A172 (cell line): ENCODE measurements around the gene BAHCC1. TPM values are rescaled to one million over a fixed set of nuclear protein-coding genes. Genes with fewer than 3 reads are reported as not detected.
"Not testable (repeated sequence)": the region's sequence is repeated elsewhere in the genome, so short reads cannot be mapped to it uniquely, and the experiment has no call there.

Experiments used
- DNase-seq: peaks from one replicate; pipeline ENCODE4 v3.0.0-alpha.2; 2015; ENCODE audit warnings: low spot score
- total RNA-seq: library from RNA; depleted of rRNA; stranded (reverse); fragments of >200 nt; shearing (Covaris generic); gene quantifications from 2 replicates; pipeline ENCODE4 v1.2.3, GENCODE V29; 2014

Gene BAHCC1
- total RNA-seq, 1 experiment from 2014 or later, result 0.95 TPM

DNA sequence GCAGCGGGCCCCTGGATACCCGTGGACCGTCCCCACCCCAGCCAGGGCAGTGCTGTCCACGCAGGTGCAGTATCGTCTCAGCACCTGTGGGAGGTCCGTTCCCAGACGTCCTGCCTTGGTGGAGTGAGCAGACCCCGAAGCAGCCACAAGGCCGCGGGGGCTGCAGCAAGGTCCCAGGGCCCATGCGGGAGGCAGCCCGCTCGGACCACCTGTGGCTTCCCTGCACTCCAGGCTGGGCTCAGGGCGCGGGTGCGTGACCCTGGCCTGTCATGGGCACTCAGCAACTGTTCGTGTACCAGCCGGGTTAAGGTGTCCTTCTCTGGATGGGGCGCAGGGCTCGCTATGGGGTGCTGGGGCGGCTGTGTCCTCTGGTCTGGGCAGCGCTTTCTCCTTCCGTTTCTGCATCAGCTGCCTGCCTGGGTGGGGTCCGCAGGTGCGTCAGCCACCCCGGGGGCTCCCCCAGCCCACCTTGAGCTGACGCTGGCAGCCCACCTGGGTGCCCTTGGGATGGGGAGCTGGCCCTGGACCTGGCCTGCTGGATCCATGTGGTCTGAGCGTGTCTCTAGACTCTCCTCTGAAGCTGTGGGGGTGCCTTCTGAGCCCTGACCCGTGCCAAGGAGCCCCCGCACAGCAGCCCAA is 18.4 kb downstream of the BAHCC1 start:
- DNase-seq, result no peak

DNA sequence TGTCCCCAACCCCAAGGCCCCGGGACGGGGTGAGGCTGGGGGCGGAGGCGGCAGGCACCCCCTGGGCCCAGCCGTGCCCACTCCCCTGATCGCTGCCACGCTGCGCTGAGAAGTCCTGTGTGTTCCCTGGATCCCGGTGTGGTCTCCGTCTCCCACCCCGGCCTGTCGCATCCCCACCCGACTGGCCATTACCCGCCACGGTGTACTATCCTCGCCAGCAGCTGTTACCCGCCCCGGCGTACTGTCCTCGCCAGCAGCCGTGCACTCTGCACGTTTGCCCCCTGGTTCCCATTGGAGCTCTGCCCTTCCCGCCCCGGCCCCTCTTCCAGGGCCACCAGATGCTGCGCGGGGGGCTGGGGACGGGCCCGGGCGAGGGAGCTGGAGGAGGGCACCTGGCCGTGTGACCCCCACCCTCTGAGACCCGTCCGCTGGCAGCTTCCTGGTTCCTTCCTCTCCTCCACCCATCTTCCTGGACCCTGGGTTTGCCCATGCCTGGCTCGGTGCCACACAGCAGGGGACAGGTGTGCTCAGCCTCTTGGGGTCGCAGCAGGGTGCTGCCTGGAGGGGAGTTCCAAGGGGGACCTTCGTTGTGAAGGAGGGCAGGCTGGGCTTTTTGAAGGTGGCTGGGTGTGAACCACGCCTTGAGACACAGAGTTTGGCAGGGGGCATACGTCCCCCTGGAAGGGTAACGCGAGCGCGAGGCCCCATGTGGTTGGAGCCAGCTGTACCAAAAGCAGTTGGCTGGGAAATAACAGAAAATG is 19.7 kb downstream of the BAHCC1 start:
- DNase-seq, result no peak

DNA sequence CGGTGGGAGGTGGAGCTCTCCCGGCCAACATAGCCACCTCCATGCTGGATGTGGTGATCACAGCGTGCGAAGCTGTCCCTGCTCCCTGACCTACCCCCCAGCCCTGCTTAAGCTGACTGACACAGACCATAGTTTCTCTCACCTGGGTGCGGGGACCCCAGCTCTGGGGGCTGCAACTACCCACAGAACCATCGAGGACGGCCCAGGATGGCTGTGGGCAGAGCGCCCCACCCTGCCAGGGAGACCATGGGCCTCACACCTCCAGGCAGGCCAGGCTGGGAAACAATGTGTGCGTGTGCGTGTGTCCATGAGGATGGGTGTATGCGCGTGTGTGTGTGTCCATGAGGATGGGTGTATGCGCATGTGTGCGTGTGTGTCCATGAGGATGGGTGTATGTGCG is 20.4 kb downstream of the BAHCC1 start:
- DNase-seq, result no peak

DNA sequence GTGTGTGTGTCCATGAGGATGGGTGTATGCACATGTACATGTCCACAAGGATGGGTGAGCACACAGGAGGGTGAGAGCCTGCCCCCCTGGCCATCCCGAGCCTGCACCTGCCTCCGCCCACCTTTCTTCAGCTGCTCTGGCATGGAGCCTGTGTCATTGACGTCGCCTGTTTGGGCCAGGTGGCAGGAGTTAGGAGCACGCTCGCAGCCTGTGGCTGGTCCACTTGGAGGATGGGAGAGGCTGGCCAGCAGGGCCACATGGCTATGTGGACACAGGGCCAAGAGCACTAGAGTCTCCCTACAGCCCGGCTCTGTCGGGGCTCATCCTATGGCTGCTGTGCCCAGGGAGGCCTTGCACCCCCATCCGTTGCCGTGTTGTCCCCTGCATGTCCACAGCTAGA is 21.4 kb downstream of the BAHCC1 start:
- no peak for DNase-seq

DNA sequence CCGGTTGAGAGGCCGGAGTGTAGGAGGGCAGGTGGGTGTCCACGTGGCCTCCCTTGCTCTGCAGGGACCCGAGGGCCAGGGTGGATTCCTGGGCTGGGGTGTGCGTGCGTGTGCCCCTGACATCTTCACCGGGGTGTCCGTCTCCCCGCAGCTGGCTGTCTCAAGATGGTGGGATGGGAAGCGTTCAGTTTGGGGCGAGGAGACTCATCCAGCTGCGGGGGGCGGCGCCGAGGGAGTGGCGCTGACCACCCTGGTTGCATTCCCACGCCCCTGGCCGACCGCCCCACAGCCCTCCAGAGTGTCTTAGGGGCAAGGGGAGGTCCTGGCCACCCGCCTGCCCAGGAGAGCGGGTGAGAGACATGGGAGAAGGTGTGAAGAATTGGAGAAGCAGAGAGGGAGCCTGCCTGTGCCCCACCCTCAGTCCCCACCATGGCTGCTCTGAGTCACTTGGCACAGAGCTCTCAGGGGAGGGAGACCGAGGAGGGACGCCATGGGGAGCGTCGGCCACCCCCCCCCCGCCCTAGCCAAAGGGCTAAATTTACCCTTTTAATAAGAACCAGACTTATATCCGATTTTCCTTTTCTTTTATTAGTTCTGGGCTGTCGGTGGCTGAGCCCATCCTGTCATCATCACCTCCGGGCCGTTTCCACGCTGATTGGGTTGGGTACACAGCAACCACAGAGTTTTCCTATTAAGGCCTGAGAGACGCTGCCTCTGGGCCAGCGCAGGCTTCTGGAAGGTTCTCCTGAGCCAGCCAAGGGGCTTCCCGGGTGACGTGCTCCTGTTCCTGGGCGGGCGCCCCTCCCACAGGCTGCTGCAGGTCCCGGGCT is 22.0 kb downstream of the BAHCC1 start:
- DNase-seq, result peak; percentile 75

DNA sequence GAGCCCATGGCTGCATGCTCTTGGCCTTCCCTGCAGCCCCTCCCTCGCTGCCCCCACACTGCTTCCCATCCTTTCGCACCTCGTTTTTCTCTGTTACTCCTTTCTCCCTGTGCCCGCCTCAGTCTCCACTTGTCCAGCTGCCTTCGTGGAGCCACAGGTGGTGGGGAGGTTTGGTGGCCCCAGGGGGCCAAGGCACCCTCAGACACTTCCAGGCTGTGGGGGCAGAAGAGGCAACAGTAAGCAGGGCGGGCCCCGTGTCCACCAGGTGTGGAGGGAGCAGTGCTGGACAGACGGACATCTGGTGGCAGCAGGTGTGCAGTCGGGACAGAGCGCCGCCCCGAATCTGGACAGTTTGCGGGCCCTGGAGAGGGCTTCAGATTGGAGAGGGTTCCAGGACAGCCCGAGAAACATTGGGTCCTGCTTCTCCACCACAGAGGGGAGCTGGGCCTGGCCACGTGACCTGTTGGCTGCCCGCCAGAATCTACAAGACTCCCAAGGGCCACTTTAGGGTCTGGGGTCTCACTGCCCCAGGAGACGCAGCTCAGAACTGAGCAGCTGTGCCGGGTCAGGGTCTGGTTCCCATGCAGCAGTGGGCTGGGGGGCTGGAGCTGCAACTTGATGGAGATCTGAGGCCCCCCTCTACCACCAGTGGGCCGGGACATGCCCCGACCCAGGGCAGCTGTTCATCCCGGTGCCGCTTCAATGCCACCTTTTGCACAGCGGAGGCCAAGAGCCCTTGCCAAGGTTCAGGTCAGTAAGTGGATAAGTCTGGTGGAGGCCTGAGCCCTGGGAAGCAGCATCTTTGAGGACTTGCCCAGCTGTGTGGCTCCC is 22.8 kb downstream of the BAHCC1 start:
- DNase-seq, result no peak

DNA sequence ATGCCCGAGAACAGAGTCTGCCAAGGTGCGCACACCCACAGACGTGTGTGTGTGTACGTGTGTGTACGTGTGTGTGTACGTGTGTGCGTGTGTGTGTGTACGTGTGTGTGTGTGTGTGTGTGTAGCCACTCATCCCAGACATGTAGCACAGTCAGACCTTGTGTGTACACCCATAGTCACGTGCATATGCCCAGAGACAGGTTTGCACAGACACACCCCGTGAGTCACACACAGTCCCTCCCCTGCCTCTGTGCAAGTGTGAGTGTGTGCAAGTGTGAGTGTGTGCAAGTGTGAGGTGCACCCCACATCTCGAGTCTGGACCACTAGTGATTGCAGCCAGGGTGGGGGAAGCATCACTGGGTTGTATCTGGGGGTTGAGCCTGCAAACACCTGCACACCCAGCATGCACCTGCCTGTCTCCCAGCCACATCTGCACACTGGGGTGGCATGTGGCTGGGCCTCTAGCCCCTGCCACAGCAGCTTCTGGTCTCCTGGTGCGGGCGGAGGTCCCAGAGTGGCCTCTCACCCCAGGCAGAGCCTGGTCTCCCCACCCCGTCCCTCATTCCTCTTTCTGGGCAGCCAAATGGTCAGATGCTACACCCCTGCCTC is 23.6 kb downstream of the BAHCC1 start:
- no peak for DNase-seq

DNA sequence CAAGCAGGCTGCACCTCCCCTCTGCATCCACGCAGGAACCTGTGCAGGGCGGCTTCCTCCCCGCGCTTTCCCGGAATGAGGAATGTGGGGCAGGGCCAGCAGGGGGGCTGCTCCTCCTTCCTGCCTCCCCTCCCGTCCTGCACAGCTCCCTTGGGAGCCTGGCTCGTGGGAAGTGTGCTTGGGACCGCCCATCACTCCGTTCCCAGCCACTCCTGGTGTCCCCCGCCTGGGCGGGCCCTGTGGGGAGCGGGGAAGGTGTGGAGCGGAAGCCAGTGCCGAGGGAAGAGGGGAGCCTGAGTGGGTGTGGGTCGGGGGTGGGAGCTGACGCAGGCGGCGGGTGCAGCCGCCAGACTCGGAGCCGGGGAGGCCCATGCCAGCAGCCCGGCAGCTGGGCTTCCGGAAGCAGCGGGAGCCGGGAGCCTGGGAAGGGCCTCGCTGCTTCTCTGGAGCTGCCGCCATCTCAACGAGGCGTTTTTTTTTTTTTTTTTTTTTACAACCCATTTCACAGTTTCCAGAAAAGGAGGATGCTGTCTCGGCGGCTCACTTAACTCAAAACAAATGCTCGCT is 24.1 kb downstream of the BAHCC1 start:
- DNase-seq, result peak; percentile 95

DNA sequence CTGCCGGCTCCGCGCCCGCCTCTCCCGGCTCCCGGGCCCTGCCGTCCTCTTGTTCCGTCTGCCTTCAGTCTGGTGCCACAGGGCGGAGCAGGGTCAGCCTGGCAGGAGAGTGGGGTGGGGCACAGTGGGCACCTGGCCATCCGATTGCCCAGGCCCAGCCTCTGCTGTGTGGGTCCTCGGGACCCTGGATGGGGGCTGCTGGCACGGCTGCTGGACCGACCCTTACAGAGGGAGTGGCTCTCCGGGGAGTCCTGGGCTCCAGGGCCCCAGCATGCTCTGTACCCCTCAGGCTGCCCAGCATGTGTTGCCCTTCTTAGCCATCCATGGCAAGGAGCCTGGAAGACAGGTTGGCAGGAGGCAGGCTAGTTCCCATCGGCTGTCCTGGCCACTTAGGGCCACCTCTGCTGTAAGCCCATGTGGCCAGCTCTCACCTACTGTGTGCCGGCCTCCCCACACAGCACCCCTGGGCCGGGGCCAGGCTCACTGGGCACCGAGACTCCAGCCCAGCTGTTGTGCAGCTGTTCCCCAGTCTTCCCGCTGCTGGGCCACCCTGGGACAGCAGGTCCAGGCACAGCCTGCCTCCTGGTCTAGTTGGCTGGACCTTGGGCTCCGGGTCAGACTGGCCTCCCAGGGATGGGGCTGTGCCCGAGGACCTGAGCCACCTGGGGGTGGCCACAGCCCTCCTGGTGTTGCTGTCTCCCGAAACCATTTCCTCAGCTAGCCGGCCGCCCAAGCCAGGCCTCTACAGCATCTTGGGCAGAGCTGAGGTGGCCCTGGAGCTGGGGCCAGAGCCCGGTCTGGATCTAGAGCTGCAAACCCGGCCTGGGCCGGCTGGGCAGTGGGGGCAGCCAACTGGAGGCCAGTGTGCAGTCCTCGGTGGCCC is 24.9 kb downstream of the BAHCC1 start:
- DNase-seq, result no peak

DNA sequence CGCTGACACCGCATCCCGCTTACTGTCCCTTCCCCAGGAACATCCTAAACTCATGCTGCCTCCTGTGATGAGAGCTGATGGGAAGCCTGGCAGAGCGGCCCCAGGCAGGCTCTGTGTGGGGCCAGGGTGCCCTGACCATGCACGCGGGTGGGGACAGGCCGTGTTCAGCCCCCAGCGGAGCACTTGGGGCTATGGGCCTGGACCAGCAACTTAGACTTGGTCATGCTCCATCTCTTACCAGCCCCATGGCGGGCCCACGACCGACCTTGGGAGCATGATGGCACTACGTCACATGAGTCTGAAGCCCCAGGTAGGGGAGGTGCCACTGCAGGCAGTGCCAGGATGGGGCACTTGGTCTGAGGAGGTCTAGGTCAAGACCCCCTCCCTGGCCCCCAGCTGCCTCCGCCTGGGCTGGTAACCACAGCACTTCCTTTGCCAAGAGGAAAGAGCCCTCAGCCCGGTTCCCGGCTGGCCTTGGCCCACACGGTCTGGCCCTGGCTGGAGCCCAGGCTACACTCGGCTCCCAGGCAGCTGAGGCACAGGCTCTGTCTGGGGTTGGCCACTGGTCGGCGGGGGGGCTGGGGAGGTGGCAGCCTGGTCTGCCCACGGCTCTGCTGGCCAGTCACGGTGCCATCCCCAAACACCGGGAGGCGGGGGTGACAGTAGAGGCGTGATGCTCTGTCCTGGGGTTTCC is 25.7 kb downstream of the BAHCC1 start:
- DNase-seq, result peak; percentile 50

DNA sequence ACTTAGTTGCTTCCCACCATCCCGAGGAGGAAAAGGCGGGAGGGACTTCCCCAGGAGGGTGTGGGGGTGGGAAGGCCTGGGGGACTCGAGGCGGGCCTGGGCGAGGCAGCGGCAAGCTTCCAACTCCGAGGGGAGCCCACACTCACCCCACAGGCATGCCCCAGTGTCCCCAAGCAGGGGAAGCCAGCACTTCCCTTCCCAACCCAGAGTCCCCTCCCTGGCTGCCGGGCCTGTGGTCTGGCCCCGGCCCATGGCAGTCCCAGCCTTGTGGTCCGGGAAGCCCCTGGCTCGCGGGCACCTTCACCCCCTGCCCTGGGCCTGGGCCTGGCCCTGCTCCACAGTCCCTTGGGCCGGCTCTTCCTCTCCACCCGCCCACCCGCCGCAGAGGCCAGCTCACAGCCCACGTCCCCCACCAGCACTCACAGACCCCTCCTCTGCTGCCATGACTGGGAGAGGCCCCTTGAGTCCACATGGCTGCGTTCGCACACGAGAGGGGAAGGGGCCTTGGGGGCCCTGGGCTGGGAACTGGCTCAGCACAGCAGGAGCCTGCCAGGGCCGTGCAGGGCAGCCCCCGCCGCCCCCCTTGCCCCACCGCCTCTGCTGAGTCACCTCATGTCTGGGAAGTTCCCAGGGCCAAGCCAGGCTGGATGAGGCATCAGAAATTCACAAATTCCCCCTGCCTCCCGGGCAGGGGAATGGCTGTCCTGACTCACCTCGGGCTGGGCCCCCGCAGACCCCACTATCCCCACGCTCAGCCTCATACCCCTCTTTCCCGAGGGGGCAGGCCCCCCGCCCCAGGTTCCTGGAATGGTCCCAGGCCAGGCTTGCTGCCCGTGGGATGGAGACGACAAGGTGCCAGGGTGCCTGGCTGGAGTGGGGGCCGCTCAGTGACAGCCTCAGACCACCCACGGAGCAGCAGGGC is 27.8 kb downstream of the BAHCC1 start:
- DNase-seq, result peak; percentile 96

DNA sequence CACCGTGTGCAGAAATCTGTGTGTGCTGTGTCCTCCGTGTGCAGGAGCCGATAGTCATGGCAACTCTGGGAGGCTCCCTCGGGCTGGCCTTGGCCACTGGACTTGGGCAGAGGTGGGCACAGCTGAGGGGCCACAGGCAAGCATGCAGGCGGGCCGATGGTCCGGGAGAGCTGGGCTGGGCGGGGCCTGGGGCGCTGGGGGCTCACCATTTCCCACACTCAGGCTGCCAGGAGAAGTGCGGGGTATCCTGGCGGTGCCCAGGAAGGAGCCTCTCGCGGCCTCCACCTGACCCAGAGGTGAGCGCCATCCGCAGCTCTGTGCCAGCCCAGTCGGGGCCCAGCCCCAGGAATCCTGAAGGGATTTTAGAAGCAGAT is 28.4 kb downstream of the BAHCC1 start:
- DNase-seq, result no peak

DNA sequence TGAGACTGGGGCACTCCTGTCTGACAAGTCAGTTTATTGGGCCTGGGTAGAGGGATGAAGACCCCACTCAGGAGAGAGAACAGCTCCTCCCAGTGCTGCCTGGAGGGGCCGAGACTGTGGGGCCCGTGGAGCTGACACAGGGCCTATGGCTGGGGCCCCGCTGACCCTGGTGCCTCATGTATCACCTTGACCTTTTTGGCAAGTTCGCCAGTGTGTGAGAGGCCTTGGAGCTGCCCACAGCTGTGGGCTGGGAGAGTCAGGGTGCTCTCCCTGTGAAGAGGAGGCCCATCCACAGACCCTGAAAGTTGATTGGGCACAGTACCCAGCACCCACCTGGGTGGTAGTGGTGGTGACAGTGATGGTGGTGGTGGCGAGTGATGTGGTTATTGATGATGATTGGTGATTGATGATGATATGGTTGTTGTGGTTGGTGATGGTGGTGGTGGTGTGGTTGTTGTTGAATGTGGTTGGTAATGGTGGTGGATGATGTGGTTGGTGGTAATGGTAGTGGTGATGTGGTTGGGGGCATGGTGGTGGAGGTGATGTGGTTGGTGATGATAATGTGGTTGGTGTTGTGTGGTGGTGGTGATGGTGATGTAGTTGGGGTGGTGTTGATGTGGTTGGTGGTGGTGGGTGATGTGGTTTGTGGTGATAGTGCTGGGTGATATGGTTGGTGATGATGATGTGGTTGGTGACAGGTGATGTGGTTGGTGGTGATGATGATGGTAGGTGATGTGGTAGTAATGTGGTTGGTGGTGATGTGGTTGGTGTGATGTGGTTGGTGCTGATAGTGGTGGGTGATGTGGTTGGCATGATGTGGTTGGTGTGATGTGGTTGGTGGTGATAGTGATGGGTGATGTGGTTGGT is 29.1 kb downstream of the BAHCC1 start:
- no peak for DNase-seq

DNA sequence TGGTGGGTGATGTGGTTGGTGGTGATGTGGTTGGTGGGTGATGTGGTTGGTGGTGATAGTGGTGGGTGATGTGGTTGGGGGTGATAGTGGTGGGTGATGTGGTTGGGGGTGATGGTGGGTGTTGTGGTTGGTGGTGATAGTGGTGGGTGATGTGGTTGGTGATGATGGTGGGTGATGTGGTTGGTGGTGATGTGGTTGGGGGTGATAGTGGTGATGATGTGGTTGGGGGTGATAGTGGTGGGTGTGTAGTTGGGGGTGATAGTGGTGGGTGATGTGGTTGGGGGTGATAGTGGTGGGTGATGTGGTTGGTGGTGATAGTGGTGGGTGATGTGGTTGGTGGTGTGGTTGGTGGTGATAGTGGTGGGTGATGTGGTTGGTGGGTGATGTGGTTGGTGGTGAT is 29.8 kb downstream of the BAHCC1 start:
- not testable (repeated sequence) for DNase-seq

DNA sequence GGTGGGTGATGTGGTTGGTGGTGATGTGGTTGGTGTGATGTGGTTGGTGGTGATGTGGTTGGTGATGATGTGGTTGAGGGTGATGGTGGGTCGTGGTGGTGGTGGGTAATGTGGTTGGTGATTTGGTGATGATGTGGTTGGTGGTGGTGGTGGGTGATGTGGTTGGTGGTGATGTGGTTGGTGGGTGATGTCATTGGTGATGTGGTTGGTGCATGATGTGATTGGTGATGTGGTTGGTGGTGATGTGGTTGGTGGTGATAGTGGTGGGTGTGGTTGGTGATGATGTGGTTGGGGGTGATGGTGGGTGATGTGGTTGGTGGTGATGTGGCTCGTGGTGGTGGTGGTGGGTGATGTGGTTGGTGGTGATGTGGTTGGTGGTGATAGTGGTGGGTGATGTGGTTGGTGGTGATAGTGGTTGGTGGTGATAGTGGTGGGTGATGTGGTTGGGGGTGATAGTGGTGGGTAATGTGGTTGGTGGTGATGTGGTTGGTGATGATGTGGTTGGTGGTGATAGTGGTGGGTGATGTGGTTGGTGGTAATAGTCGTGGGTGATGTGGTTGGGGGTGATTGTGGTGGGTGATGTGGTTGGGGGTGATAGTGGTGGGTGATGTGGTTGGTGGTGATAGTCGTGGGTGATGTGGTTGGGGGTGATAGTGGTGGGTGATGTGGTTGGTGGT is 30.6 kb downstream of the BAHCC1 start:
- DNase-seq, result not testable (repeated sequence)

DNA sequence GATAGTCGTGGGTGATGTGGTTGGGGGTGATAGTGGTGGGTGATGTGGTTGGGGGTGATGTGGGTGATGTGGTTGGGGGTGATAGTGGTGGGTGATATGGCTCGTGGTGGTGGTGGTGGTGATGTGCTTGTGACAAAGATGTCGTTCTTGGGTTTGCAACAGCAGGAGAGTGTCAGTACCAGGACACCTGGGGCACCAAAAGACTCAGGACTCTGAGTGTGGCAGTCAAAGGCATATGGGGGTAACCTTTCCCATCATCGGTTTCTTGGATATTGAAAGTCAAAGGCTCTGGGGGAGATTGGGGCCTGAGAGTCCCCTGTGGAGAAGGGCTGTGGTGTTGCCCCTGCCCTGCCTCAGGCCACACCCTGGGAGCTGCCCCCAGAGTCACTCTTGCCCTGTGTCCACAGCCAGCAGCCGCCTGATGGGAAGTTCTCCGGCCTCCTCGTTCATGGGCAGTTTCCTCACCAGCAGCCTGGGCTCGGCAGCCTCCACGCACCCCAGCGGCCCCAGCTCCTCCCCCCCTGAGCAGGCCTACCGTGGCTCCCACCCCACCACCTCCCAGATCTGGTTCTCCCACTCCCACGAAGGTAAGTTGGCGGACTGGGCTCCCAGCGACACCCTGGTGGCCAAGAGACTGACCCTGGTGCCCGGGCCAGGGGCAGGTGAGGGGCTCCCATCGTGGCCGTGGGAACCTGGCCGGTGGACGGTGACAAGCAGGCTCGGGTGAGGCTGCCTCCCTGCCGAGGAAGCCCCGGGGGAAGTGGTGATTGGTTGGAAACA is 31.3 kb downstream of the BAHCC1 start:
- DNase-seq, result no peak
